PC-3 (cell line): ENCODE data around the gene DYNC1LI1. TPM values are rescaled to one million over a fixed set of nuclear protein-coding genes. Genes with fewer than 3 reads are reported as not detected.

ENCODE experiments used
- ATAC-seq: fragments of 200-7000 bp; cut with Tn5 transposase; 2 replicates; pipeline ENCODE4 v1.9.1; 2020; ENCODE audit warnings: mild to moderate bottlenecking, moderate library complexity
- BruUV-seq: library from RNA; stranded (reverse); fragments of 400-500 nt; replicated peaks from 2 replicates; lab custom pipeline; 2021; lab: Mats Ljungman, UMichigan
- CTCF ChIA-PET: fragments of 300-600 bp; sonication (Branson Sonifier 250); formaldehyde crosslinking; loops from one replicate; lab custom pipeline; 2022; ENCODE audit warnings: antibody characterized with exemption; lab: Charles Lee
- POLR2A ChIA-PET: fragments of 300-600 bp; sonication (Branson Sonifier 250); formaldehyde crosslinking; loops from one replicate; lab custom pipeline; 2022; ENCODE audit warnings: antibody characterized with exemption; ENCODE audit not compliant: unreplicated experiment; lab: Charles Lee
- DNase-seq: peaks from one replicate; pipeline ENCODE4 v3.0.0-alpha.2; 2015
- H2AFZ ChIP-seq: fragments of 300-600 bp; sonication (generic); 2 replicates; pipeline ENCODE4 v1.6.0; 2016; ENCODE audit warnings: antibody characterized with exemption, low read length
- H3F3A ChIP-seq: fragments of 300-600 bp; sonication (generic); one replicate; pipeline ENCODE4 v1.6.0; 2017; ENCODE audit warnings: antibody characterized with exemption, low read length, control low read depth, mild to moderate bottlenecking; ENCODE audit not compliant: unreplicated experiment
- H3K27ac ChIP-seq: fragments of 300-600 bp; sonication (generic); 2 replicates; pipeline ENCODE4 v1.5.1; 2016; ENCODE audit warnings: mild to moderate bottlenecking, low read length
- H3K27me3 ChIP-seq: fragments of 300-600 bp; sonication (generic); 2 replicates; pipeline ENCODE4 v1.6.1; 2016; ENCODE audit warnings: low read length, mixed read lengths
- H3K36me3 ChIP-seq: fragments of 300-600 bp; sonication (generic); 2 replicates; pipeline ENCODE4 v1.6.1; 2016; ENCODE audit warnings: low read depth, mixed run types, low read length, mixed read lengths
- H3K4me1 ChIP-seq: fragments of 300-600 bp; sonication (generic); 2 replicates; pipeline ENCODE4 v1.5.1; 2016; ENCODE audit warnings: low read length; ENCODE audit not compliant: insufficient read depth
- H3K4me2 ChIP-seq: fragments of 300-600 bp; sonication (generic); 2 replicates; pipeline ENCODE4 v1.6.0; 2016; ENCODE audit warnings: low read length
- H3K4me3 ChIP-seq: fragments of 300-600 bp; sonication (generic); 2 replicates; pipeline ENCODE4 v1.5.1; 2016; ENCODE audit warnings: mild to moderate bottlenecking, low read length, mixed read lengths
- H3K79me2 ChIP-seq: fragments of 300-600 bp; sonication (generic); 2 replicates; pipeline ENCODE4 v1.6.1; 2017; ENCODE audit warnings: low read length, mixed read lengths
- H3K9ac ChIP-seq: fragments of 300-600 bp; sonication (generic); 2 replicates; pipeline ENCODE4 v1.6.0; 2016; ENCODE audit warnings: mild to moderate bottlenecking, low read length
- H3K9me2 ChIP-seq: fragments of 300-600 bp; sonication (generic); replicated peaks from 2 replicates; pipeline ENCODE4 v1.6.1; 2016; ENCODE audit warnings: mixed run types, low read length, mixed read lengths
- H3K9me3 ChIP-seq: fragments of 300-600 bp; sonication (generic); 2 replicates; pipeline ENCODE4 v1.6.1; 2016; ENCODE audit warnings: low read length, mixed read lengths
- H4K20me1 ChIP-seq: fragments of 300-600 bp; sonication (generic); 2 replicates; pipeline ENCODE4 v1.6.1; 2016; ENCODE audit warnings: low read length, mixed read lengths
- CTCF ChIP-seq: fragments of 300-600 bp; sonication (generic); conservative IDR thresholded peaks from 2 replicates; pipeline ENCODE4 v1.5.1; 2017; ENCODE audit warnings: antibody characterized with exemption, low read depth, mild to moderate bottlenecking, low read length
- EZH2 ChIP-seq: fragments of 300-600 bp; sonication (generic); IDR thresholded peaks from one replicate; pipeline ENCODE4 v1.6.1; 2017; ENCODE audit warnings: antibody characterized with exemption, mild to moderate bottlenecking, low read length; ENCODE audit not compliant: unreplicated experiment
- EZH2phosphoT487 ChIP-seq: fragments of 300-600 bp; sonication (generic); IDR thresholded peaks from 2 replicates; pipeline ENCODE4 v1.6.1; 2018; ENCODE audit warnings: mild to moderate bottlenecking, antibody characterized with exemption, low read length, borderline replicate concordance
- intact Hi-C: fragments of 100-400 bp; cut with micrococcal nuclease; formaldehyde crosslinking; loops from 2 replicates; pipeline ENCODE4 v1.9.0; 2023
- total RNA-seq: library from RNA; depleted of rRNA; stranded (reverse); fragments of >200 nt; gene quantifications from 2 replicates; pipeline ENCODE4 v1.2.3, GENCODE V29; 2014

The DYNC1LI1 gene
- total RNA-seq, 1 experiment from 2014 or later: 44.2 TPM

- no peak for TF ChIP-seq CTCF
- TF ChIP-seq EZH2: no peak
- TF ChIP-seq EZH2phosphoT487: no peak
- Histone ChIP-seq H3K4me2 (no peak overlapping the region), H4K20me1 (no peaks in the 10 kb centered on the region), H3F3A (no peaks in the 10 kb centered on the region), H3K79me2 (peaks cover 21% of the 10 kb centered on the region), H3K27me3 (no peaks in the 10 kb centered on the region), H3K9me2 (no peaks in the 10 kb centered on the region), H3K36me3 (no peaks in the 10 kb centered on the region), H2AFZ (no peak overlapping the region), H3K9ac (no peak overlapping the region), H3K4me1 (no peaks in the 10 kb centered on the region), H3K9me3 (no peaks in the 10 kb centered on the region), H3K4me3 (no peak overlapping the region), H3K27ac (no peak overlapping the region)
- intact Hi-C loops: no loop called here
- DNase-seq (no peak), ATAC-seq (no peak)
- ChIA-PET POLR2A (no interaction called here), CTCF (interaction anchor here (0.5 kb wide), 1 partner anchor 600 kb away, joined by 4 read pairs; no protein-coding TSS in a partner anchor)
- no TSS peak for BruUV-seq
Observed at GRCh38 chr3:32495085-32495484, 75.6 kb downstream of the DYNC1LI1 start.

GRCh38 chr3:32493437-32494414, 76.9 kb downstream of the DYNC1LI1 start:
- Histone ChIP-seq H3F3A (no peaks in the 10 kb centered on the region), H3K9me2 (no peaks in the 10 kb centered on the region), H3K9me3 (no peaks in the 10 kb centered on the region), H3K4me3 (no peak overlapping the region), H3K27me3 (no peaks in the 10 kb centered on the region), H3K4me1 (no peaks in the 10 kb centered on the region), H3K4me2 (no peak overlapping the region), H4K20me1 (no peaks in the 10 kb centered on the region), H2AFZ (no peak overlapping the region), H3K27ac (no peak overlapping the region), H3K9ac (no peak overlapping the region), H3K79me2 (0 out of 2 replicates have a peak, but pooled peaks cover 10% of the 10 kb centered on the region), H3K36me3 (no peaks in the 10 kb centered on the region)
- TF ChIP-seq EZH2phosphoT487 (no peak), CTCF (no peak), EZH2 (no peak)
- ChIA-PET POLR2A (no interaction called here), CTCF (no interaction called here)
- BruUV-seq: no TSS peak
- DNase-seq: no peak
- intact Hi-C loops: no loop called here
- no peak for ATAC-seq
